Nephron (organoid): ENCODE data around the gene TRAPPC1.

Source experiments
- H3K27ac Mint-ChIP-seq, 3 experiments: 2 replicates each; pipeline ENCODE4 v1.8.0; 2020; ENCODE audit warnings: mixed read lengths in 3 of 3, mild to moderate bottlenecking in 2 of 3, moderate library complexity in 1 of 3
- H3K27me3 Mint-ChIP-seq: 2 replicates; pipeline ENCODE4 v1.8.0; 2021; ENCODE audit warnings: low read depth, mild to moderate bottlenecking, moderate library complexity, mixed read lengths
- H3K36me3 Mint-ChIP-seq: 2 replicates; pipeline ENCODE4 v1.8.0; 2020; ENCODE audit warnings: low read depth, mixed read lengths
- H3K4me1 Mint-ChIP-seq: 2 replicates; pipeline ENCODE4 v1.8.0; 2020; ENCODE audit warnings: mixed read lengths
- H3K4me3 Mint-ChIP-seq, 3 experiments: 2 replicates each; pipeline ENCODE4 v1.8.0; 2020; ENCODE audit warnings: mild to moderate bottlenecking in 3 of 3, mixed read lengths in 3 of 3, moderate library complexity in 2 of 3
- H3K9me3 Mint-ChIP-seq: 2 replicates; pipeline ENCODE4 v1.8.0; 2020; ENCODE audit warnings: mixed read lengths
- TF ChIP-seq, protein P1 (sequence below), 3 experiments: fragments of 200-600 bp; sonication (generic); IDR thresholded peaks; one replicate each; pipeline ENCODE4 v1.5.0; 2021; ENCODE audit warnings: antibody characterized with exemption in 3 of 3; ENCODE audit not compliant: unreplicated experiment in 3 of 3

Gene TRAPPC1

GRCh38 chr17:7971651-7972050, 39.9 kb upstream of the TRAPPC1 start:
- no peak overlapping the region for H3K27ac Mint-ChIP-seq
- peaks cover 21% of the 10 kb centered on the region for H3K27me3 Mint-ChIP-seq
- TF ChIP-seq, protein P1, sequence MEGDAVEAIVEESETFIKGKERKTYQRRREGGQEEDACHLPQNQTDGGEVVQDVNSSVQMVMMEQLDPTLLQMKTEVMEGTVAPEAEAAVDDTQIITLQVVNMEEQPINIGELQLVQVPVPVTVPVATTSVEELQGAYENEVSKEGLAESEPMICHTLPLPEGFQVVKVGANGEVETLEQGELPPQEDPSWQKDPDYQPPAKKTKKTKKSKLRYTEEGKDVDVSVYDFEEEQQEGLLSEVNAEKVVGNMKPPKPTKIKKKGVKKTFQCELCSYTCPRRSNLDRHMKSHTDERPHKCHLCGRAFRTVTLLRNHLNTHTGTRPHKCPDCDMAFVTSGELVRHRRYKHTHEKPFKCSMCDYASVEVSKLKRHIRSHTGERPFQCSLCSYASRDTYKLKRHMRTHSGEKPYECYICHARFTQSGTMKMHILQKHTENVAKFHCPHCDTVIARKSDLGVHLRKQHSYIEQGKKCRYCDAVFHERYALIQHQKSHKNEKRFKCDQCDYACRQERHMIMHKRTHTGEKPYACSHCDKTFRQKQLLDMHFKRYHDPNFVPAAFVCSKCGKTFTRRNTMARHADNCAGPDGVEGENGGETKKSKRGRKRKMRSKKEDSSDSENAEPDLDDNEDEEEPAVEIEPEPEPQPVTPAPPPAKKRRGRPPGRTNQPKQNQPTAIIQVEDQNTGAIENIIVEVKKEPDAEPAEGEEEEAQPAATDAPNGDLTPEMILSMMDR (IDR thresholded peaks at IDR 0.05; ENCODE audit: unreplicated experiment in 3 of 3) = no peak
- H3K36me3 Mint-ChIP-seq = no peaks in the 10 kb centered on the region
- H3K9me3 Mint-ChIP-seq = peaks cover 17% of the 10 kb centered on the region
- peaks cover under 1% of the 10 kb centered on the region for H3K4me1 Mint-ChIP-seq
- H3K4me3 Mint-ChIP-seq = no peak overlapping the region

- no peaks in the 10 kb centered on the region for H3K4me1 Mint-ChIP-seq
- no peaks in the 10 kb centered on the region for H3K36me3 Mint-ChIP-seq
- TF ChIP-seq, protein P1 (IDR thresholded peaks at IDR 0.05; ENCODE audit: unreplicated experiment in 3 of 3) = no peak
- H3K4me3 Mint-ChIP-seq = no peak overlapping the region
- no peak overlapping the region for H3K27ac Mint-ChIP-seq
- H3K27me3 Mint-ChIP-seq = peaks cover 14% of the 10 kb centered on the region
- H3K9me3 Mint-ChIP-seq = peaks cover 3% of the 10 kb centered on the region
These were observed 37.7 kb upstream of the TRAPPC1 start for GRCh38 chr17:7969433-7969832.

DNA sequence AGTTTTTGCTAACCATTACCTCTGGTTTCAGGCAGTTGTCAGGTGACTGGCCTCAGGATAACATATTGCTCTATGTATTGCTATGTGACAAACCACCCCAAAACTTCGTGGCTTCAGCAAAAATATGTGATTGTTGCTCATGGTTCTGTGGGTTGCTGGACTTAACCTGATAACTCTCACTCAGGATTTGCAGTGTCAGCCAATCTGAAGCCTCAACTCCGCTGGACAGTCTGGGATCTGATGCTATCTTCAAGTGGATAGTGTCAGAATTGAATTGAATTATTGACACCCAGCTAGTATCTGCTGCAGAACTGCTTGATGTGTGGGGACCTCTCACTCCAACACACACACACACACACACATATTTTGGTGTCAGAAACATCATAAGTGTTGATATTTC, 36.0 kb upstream of the TRAPPC1 start:
- Mint-ChIP-seq H3K9me3 (no peaks in the 10 kb centered on the region), H3K36me3 (no peaks in the 10 kb centered on the region), H3K4me1 (no peaks in the 10 kb centered on the region), H3K27me3 (peaks cover 13% of the 10 kb centered on the region), H3K27ac (no peak overlapping the region), H3K4me3 (no peak overlapping the region)
- TF ChIP-seq, protein P1 (IDR thresholded peaks at IDR 0.05; ENCODE audit: unreplicated experiment in 3 of 3) = no peak

DNA sequence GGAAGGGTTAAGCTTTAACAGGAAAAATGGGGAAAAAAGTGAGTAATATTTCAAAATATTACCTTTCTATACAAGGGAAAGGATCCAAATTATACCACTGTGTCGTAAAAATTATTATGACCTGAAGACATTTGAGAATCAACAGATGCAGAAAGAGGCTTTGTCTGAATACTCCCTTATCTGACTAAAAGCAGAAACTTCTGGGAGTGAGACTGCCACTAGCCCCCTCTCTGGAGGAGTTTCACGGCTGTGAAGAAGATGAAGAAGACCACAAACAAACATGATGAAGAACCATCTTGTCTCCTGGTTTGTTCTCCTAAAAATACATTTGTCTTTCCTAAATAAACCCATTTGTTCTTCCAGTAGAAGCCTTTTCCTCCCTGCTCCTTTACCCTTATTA, 29.7 kb upstream of the TRAPPC1 start:
- no peak overlapping the region for H3K4me3 Mint-ChIP-seq
- H3K4me1 Mint-ChIP-seq = peaks cover under 1% of the 10 kb centered on the region
- no peaks in the 10 kb centered on the region for H3K9me3 Mint-ChIP-seq
- TF ChIP-seq, protein P1 (IDR thresholded peaks at IDR 0.05; ENCODE audit: unreplicated experiment in 3 of 3) = no peak
- H3K36me3 Mint-ChIP-seq = no peaks in the 10 kb centered on the region
- no peaks in the 10 kb centered on the region for H3K27me3 Mint-ChIP-seq
- H3K27ac Mint-ChIP-seq = no peak overlapping the region

GRCh38 chr17:7959503-7960253, 27.9 kb upstream of the TRAPPC1 start:
- no peak overlapping the region for H3K27ac Mint-ChIP-seq
- no peak overlapping the region for H3K4me3 Mint-ChIP-seq
- H3K27me3 Mint-ChIP-seq = no peaks in the 10 kb centered on the region
- H3K36me3 Mint-ChIP-seq = no peaks in the 10 kb centered on the region
- no peaks in the 10 kb centered on the region for H3K9me3 Mint-ChIP-seq
- H3K4me1 Mint-ChIP-seq = peaks cover 9% of the 10 kb centered on the region
- TF ChIP-seq, protein P1 (IDR thresholded peaks at IDR 0.05; ENCODE audit: unreplicated experiment in 3 of 3) = no peak
